Gastrocnemius medialis (tissue), 4 donors: ENCODE measurements around the gene C16orf54.

ENCODE experiments used
- POLR2A ChIP-seq, 2 donors: fragments of 450-650 bp; IDR thresholded peaks; one replicate each; pipeline ENCODE4 v1.6.1; 2017; ENCODE audit warnings: antibody characterized with exemption in 2 of 2, mild to moderate bottlenecking in 2 of 2, moderate library complexity in 2 of 2
- TF ChIP-seq, protein P1 (sequence below), 5 experiments: fragments of 450-650 bp in 3 of 5; fragments of 200-600 bp in 2 of 5; sonication (generic) in 2 of 5; IDR thresholded peaks in 4 of 5; conservative IDR thresholded peaks in 1 of 5; 1 replicate in 4 of 5; 2 replicates in 1 of 5; pipeline ENCODE4 v1.5.1; 2016 to 2019; ENCODE audit warnings: antibody characterized with exemption in 5 of 5, mild to moderate bottlenecking in 3 of 5, moderate library complexity in 3 of 5

DNA sequence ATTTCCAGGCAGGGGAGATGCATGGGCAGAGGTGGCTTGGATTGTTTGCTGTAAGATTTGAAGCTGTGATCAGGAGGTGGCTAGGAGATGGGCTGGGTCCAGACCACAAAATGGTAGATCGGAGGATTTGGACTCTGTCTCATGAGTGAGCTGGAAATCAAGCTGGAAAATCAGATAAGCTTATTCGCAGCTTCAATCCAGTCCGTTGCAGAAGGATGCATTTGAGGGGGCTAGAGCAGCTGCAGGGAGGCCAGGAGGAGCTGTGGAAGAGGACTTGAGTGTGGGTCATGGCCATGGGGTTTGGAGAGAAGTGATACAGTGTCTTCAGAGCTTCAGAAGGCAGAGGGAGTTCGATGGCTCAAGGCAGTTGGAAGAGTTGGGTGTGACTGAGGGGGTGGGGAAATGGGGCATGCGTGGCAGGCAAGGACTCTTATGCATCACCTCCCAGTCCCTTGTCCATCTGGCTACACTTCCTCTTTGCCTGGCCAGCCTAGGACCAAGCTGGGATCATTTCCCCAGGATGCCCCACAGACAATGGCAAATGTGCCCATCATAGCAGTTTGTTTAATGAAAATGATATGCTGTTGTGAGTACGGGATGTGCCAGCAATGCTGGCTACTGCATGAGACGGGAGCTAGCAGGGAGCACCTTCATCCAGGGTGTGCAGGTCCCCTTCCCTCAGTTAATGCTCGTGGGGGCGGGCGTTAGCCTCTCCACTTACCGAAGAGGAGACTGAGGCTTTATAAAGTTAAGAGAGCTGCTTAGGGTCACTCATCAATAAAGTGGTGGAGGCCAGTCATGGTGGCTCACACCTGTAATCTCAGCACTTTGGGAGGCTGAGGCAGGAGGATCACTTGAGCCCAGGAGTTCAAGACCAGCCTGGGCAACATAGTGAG lies 46.2 kb downstream of the C16orf54 start:
- TF ChIP-seq, protein P1, sequence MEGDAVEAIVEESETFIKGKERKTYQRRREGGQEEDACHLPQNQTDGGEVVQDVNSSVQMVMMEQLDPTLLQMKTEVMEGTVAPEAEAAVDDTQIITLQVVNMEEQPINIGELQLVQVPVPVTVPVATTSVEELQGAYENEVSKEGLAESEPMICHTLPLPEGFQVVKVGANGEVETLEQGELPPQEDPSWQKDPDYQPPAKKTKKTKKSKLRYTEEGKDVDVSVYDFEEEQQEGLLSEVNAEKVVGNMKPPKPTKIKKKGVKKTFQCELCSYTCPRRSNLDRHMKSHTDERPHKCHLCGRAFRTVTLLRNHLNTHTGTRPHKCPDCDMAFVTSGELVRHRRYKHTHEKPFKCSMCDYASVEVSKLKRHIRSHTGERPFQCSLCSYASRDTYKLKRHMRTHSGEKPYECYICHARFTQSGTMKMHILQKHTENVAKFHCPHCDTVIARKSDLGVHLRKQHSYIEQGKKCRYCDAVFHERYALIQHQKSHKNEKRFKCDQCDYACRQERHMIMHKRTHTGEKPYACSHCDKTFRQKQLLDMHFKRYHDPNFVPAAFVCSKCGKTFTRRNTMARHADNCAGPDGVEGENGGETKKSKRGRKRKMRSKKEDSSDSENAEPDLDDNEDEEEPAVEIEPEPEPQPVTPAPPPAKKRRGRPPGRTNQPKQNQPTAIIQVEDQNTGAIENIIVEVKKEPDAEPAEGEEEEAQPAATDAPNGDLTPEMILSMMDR (IDR thresholded peaks at IDR 0.05 in 4 of 5, conservative IDR thresholded peaks at IDR 0.05 in 1 of 5), result no peak
- TF ChIP-seq POLR2A (IDR thresholded peaks at IDR 0.05), result no peak
